Measurements from ENCODE around the gene TUBB1. TPM values are rescaled to one million over a fixed set of nuclear protein-coding genes. Genes with fewer than 3 reads are reported as not detected.

Gene TUBB1
- total and polyA plus RNA-seq, 2 of the 13 experiments (the other 11 are each of a cell fraction or from before 2014, with no cell fraction given) = 0.11 to 57.6 TPM

- TF ChIP-seq, protein P1, sequence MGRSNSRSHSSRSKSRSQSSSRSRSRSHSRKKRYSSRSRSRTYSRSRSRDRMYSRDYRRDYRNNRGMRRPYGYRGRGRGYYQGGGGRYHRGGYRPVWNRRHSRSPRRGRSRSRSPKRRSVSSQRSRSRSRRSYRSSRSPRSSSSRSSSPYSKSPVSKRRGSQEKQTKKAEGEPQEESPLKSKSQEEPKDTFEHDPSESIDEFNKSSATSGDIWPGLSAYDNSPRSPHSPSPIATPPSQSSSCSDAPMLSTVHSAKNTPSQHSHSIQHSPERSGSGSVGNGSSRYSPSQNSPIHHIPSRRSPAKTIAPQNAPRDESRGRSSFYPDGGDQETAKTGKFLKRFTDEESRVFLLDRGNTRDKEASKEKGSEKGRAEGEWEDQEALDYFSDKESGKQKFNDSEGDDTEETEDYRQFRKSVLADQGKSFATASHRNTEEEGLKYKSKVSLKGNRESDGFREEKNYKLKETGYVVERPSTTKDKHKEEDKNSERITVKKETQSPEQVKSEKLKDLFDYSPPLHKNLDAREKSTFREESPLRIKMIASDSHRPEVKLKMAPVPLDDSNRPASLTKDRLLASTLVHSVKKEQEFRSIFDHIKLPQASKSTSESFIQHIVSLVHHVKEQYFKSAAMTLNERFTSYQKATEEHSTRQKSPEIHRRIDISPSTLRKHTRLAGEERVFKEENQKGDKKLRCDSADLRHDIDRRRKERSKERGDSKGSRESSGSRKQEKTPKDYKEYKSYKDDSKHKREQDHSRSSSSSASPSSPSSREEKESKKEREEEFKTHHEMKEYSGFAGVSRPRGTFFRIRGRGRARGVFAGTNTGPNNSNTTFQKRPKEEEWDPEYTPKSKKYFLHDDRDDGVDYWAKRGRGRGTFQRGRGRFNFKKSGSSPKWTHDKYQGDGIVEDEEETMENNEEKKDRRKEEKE (IDR thresholded peaks at IDR 0.05) = no peak
- TF ChIP-seq HNRNPK (IDR thresholded peaks at IDR 0.05; ENCODE audit: low read depth, low read length, poor library complexity, severe bottlenecking) = no peak
- peak; percentile 74; the same call in 1 of the 2 replicates for TF ChIP-seq ESRRA (CRISPR knock-in tag; IDR thresholded peaks at IDR 0.05; ENCODE audit: low read depth)
- TF ChIP-seq ZMYM4 (CRISPR knock-in tag; IDR thresholded peaks at IDR 0.05) = peak; percentile 72
- TF ChIP-seq ZNF350 (CRISPR knock-in tag; IDR thresholded peaks at IDR 0.05; ENCODE audit: borderline replicate concordance, low read depth) = no peak; the same call in 1 of the 2 replicates
- TF ChIP-seq PHF8 (CRISPR knock-in tag; IDR thresholded peaks at IDR 0.05) = peak; percentile 42; the same call in 1 of the 2 replicates
- TF ChIP-seq, protein P2, sequence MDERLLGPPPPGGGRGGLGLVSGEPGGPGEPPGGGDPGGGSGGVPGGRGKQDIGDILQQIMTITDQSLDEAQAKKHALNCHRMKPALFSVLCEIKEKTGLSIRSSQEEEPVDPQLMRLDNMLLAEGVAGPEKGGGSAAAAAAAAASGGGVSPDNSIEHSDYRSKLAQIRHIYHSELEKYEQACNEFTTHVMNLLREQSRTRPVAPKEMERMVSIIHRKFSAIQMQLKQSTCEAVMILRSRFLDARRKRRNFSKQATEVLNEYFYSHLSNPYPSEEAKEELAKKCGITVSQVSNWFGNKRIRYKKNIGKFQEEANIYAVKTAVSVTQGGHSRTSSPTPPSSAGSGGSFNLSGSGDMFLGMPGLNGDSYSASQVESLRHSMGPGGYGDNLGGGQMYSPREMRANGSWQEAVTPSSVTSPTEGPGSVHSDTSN (CRISPR knock-in tag; IDR thresholded peaks at IDR 0.05) = 0 out of 2 replicates have a peak, but pooled peaks have one; percentile 48
- no peak; the same call in 1 of the 2 replicates for TF ChIP-seq ZNF329 (CRISPR knock-in tag; IDR thresholded peaks at IDR 0.05; ENCODE audit: low read depth)
- TF ChIP-seq FOXA1 (IDR thresholded peaks at IDR 0.05) = no peak
- peak; percentile 95 for TF ChIP-seq FOXA1 (CRISPR knock-in tag; IDR thresholded peaks at IDR 0.05)
- 0 out of 2 replicates have a peak, but pooled peaks have one; percentile 8 for TF ChIP-seq JUN (CRISPR knock-in tag; IDR thresholded peaks at IDR 0.05)
- no peak for TF ChIP-seq SMARCC2 (IDR thresholded peaks at IDR 0.05)
- TF ChIP-seq PHF20 (CRISPR knock-in tag; IDR thresholded peaks at IDR 0.05) = no peak
- TF ChIP-seq SNAI1 (CRISPR knock-in tag; IDR thresholded peaks at IDR 0.05; ENCODE audit: borderline replicate concordance) = no peak
- TF ChIP-seq ISL2 (CRISPR knock-in tag; IDR thresholded peaks at IDR 0.05) = peak; percentile 99
- TF ChIP-seq KDM5A (IDR thresholded peaks at IDR 0.05; ENCODE audit: borderline replicate concordance, low read length) = no peak
- TF ChIP-seq CCAR2 (optimal IDR thresholded peaks at IDR 0.05; ENCODE audit: low read depth, low read length) = peak; percentile 60
- peak; percentile 34; the same call in 1 of the 2 replicates for TF ChIP-seq NFYC (CRISPR knock-in tag; IDR thresholded peaks at IDR 0.05)
- TF ChIP-seq, protein P3, sequence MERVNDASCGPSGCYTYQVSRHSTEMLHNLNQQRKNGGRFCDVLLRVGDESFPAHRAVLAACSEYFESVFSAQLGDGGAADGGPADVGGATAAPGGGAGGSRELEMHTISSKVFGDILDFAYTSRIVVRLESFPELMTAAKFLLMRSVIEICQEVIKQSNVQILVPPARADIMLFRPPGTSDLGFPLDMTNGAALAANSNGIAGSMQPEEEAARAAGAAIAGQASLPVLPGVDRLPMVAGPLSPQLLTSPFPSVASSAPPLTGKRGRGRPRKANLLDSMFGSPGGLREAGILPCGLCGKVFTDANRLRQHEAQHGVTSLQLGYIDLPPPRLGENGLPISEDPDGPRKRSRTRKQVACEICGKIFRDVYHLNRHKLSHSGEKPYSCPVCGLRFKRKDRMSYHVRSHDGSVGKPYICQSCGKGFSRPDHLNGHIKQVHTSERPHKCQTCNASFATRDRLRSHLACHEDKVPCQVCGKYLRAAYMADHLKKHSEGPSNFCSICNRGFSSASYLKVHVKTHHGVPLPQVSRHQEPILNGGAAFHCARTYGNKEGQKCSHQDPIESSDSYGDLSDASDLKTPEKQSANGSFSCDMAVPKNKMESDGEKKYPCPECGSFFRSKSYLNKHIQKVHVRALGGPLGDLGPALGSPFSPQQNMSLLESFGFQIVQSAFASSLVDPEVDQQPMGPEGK (CRISPR knock-in tag; IDR thresholded peaks at IDR 0.05) = peak; percentile 90
- TF ChIP-seq ZNF776 (CRISPR knock-in tag; IDR thresholded peaks at IDR 0.05) = no peak
- no peak for TF ChIP-seq ZNF749 (CRISPR knock-in tag; IDR thresholded peaks at IDR 0.05; ENCODE audit: borderline replicate concordance)
- peak; percentile 91 for TF ChIP-seq ETV5 (CRISPR knock-in tag; IDR thresholded peaks at IDR 0.05; ENCODE audit: borderline replicate concordance)
Observed at GRCh38 chr20:59015812-59016711, 3.2 kb upstream of the TUBB1 start (continued).
